K562 (cell line): ENCODE results near the gene FOXF2. TPM values are rescaled to one million over a fixed set of nuclear protein-coding genes. Genes with fewer than 3 reads are reported as not detected.

ENCODE experiments used
- ATAC-seq: fragments of 200-7000 bp; cut with Tn5 transposase; 3 replicates; pipeline ENCODE4 v1.9.1; 2020; ENCODE audit warnings: moderate library complexity
- BruUV-seq: library from RNA; stranded (reverse); fragments of 400-500 nt; replicated peaks from 2 replicates; lab custom pipeline; 2021; lab: Mats Ljungman, UMichigan
- CTCF ChIA-PET: fragments of 300-600 bp; formaldehyde crosslinking; extraction: SDS; loops from one replicate; lab custom pipeline; 2021; ENCODE audit warnings: low intra/inter-chr PET ratio; lab: Yijun Ruan, JAX
- POLR2A ChIA-PET: fragments of 300-600, 350-650 bp; sonication (Branson Sonifier 250); formaldehyde crosslinking; extraction: SDS; loops from one replicate; lab custom pipeline; 2021; ENCODE audit warnings: antibody characterized with exemption, inconsistent platforms; lab: Yijun Ruan, JAX
- DNase-seq, 4 experiments: peaks; one replicate each; pipeline versions ENCODE4 v3.0.0 to v3.0.0-alpha.2; 2011 to 2018; ENCODE audit warnings: low spot score in 3 of 4, mixed read lengths in 3 of 4; ENCODE audit errors: extremely low read depth in 1 of 4
- FAIRE-seq: peaks from 2 replicates; lab custom pipeline; 2011; peaks lifted over from hg19 to GRCh38; lab: Jason Lieb, UNC
- H2AFZ ChIP-seq: 2 replicates; pipeline ENCODE4 v1.6.0; 2011; ENCODE audit warnings: low read depth, low read length, control low read depth, inconsistent platforms
- H3K27ac ChIP-seq: fragments of 200-600 bp; 3 replicates; pipeline ENCODE4 v1.8.0; 2011; ENCODE audit warnings: low read depth, mild to moderate bottlenecking, control low read depth, inconsistent platforms, low read length, moderate library complexity, mixed read lengths; ENCODE audit errors: extremely low read depth
- H3K27me3 ChIP-seq, 2 experiments: fragments of 300-600 bp in 1 of 2; 2 replicates in 1 of 2; 3 replicates in 1 of 2; pipeline versions ENCODE4 v1.6.0 to v1.8.0; 2011; ENCODE audit warnings: inconsistent platforms in 2 of 2, low read length in 2 of 2, mild to moderate bottlenecking in 1 of 2, mixed read lengths in 1 of 2, moderate library complexity in 1 of 2; ENCODE audit not compliant: control insufficient read depth in 2 of 2, insufficient read depth in 2 of 2
- H3K36me3 ChIP-seq: fragments of 300-600 bp; 3 replicates; pipeline ENCODE4 v1.8.0; 2011; ENCODE audit warnings: mild to moderate bottlenecking, low read length, inconsistent platforms; ENCODE audit not compliant: control insufficient read depth, insufficient read depth
- H3K4me1 ChIP-seq, 2 experiments: fragments of 200-600 bp in 1 of 2; replicated peaks in 1 of 2; 2 replicates in 1 of 2; 3 replicates in 1 of 2; pipeline versions ENCODE4 v1.5.1 to v1.8.0; 2011; ENCODE audit warnings: inconsistent platforms in 2 of 2, low read length in 2 of 2, mild to moderate bottlenecking in 1 of 2, mixed read lengths in 1 of 2, moderate library complexity in 1 of 2; ENCODE audit not compliant: control insufficient read depth in 2 of 2, insufficient read depth in 2 of 2
- H3K4me2 ChIP-seq: 2 replicates; pipeline ENCODE4 v1.6.1; 2011; ENCODE audit warnings: low read length, control low read depth, inconsistent platforms, mixed read lengths; ENCODE audit not compliant: insufficient read depth
- H3K4me3 ChIP-seq: fragments of 200-600 bp; sonication (generic), shearing (Covaris generic); 2 replicates; pipeline ENCODE4 v1.5.1; 2016; ENCODE audit warnings: control low read depth, inconsistent platforms
- H3K79me2 ChIP-seq: fragments of 200-600 bp; 3 replicates; pipeline ENCODE4 v1.8.0; 2011; ENCODE audit warnings: low read length, inconsistent platforms; ENCODE audit not compliant: control insufficient read depth, insufficient read depth
- H3K9ac ChIP-seq, 2 experiments: 2 replicates each; pipeline versions ENCODE4 v1.6.0 to v1.6.1; 2011; ENCODE audit warnings: low read depth in 2 of 2, low read length in 2 of 2, control low read depth in 1 of 2, inconsistent platforms in 1 of 2, mild to moderate bottlenecking in 1 of 2, mixed read lengths in 1 of 2; ENCODE audit not compliant: insufficient read depth in 1 of 2
- H3K9me1 ChIP-seq: one replicate; pipeline ENCODE4 v1.6.0; 2011; ENCODE audit warnings: inconsistent platforms, mild to moderate bottlenecking, low read length, moderate library complexity; ENCODE audit not compliant: control insufficient read depth, insufficient read depth
- H3K9me3 ChIP-seq: replicated peaks from 2 replicates; pipeline ENCODE4 v1.5.1; 2011; ENCODE audit warnings: low read depth, low read length, inconsistent platforms; ENCODE audit not compliant: control insufficient read depth, insufficient read depth
- H4K20me1 ChIP-seq: replicated peaks from 2 replicates; pipeline ENCODE4 v1.6.1; 2011; ENCODE audit warnings: low read length, inconsistent platforms, mixed read lengths; ENCODE audit not compliant: control insufficient read depth, insufficient read depth
- BRD4 ChIP-seq: fragments of 200-600 bp; sonication (generic); IDR thresholded peaks from 2 replicates; pipeline ENCODE4 v1.6.1; 2017; ENCODE audit warnings: inconsistent platforms
- CC2D1A ChIP-seq: fragments of 450-650 bp; IDR thresholded peaks from 2 replicates; pipeline ENCODE4 v1.6.1; 2017; ENCODE audit warnings: mild to moderate bottlenecking
- HDAC3 ChIP-seq: fragments of 450-650 bp; IDR thresholded peaks from 2 replicates; pipeline ENCODE4 v1.6.1; 2018; ENCODE audit warnings: borderline replicate concordance, mild to moderate bottlenecking, moderate library complexity; ENCODE audit not compliant: partially characterized antibody
- MEF2A ChIP-seq: IDR thresholded peaks from 2 replicates; pipeline ENCODE4 v1.6.1; 2011; ENCODE audit warnings: low read depth, mild to moderate bottlenecking, low read length, moderate library complexity; ENCODE audit not compliant: control insufficient read depth
- RAD51 ChIP-seq: fragments of 450-650 bp; IDR thresholded peaks from 2 replicates; pipeline ENCODE4 v1.7.1; 2016; ENCODE audit warnings: low read depth, mild to moderate bottlenecking, borderline replicate concordance
- SRSF1 ChIP-seq: fragments of 200-400 bp; formaldehyde crosslinking; IDR thresholded peaks from 2 replicates; pipeline ENCODE4 v1.6.1; 2017; ENCODE audit warnings: mild to moderate bottlenecking, low read depth, low read length, moderate library complexity
- WGBS: fragments of 100-300 bp; shearing (Covaris generic); methylation state at CpG from one replicate; pipeline ENCODE4 v1.1.6; 2016; ENCODE audit warnings: low coverage, mixed read lengths; ENCODE audit not compliant: insufficient coverage; ENCODE audit errors: missing lambda C conversion rate; 5-methylcytosine and 5-hydroxymethylcytosine counted together
- in situ Hi-C: fragments of 300-500 bp; cut with MboI; formaldehyde crosslinking; loops from 4 replicates; pipeline ENCODE4 v1.15.0; 2018; ENCODE audit warnings: inconsistent platforms, mixed read lengths
- intact Hi-C: fragments of 100-400 bp; cut with micrococcal nuclease; formaldehyde crosslinking; loops from 2 replicates; pipeline ENCODE4 v1.14.2; 2022
- polyA plus RNA-seq, 8 experiments: library from polyadenylated mRNA; depleted of rRNA in 4 of 8; stranded (reverse) in 5 of 8; unstranded in 3 of 8; fragments of >200 nt; fragmentation: Nextera tagmentation in 2 of 8; fragmentation: Illumina TruSeq in 1 of 8; extraction: Ambion mirVana in 2 of 8; extraction: Trizol in 1 of 8; gene quantifications; 2 replicates each; pipeline versions ENCODE4 v1.2.1 to v1.2.3, GENCODE V29; 2011 to 2014; ENCODE audit warnings: inconsistent platforms in 1 of 8, missing spikeins in 1 of 8
- total RNA-seq, 7 experiments: library from RNA; depleted of rRNA in 6 of 7; stranded (reverse); fragments of >200 nt in 6 of 7; fragmentation: Illumina TruSeq in 2 of 7; extraction: Trizol in 2 of 7; gene quantifications; 2 replicates each; pipeline versions ENCODE4 v1.2.1 to v1.2.3, GENCODE V29; 2011 to 2021; ENCODE audit warnings: low replicate concordance in 1 of 7
- TF ChIP-seq, protein P1 (sequence below): fragments of 250-450 bp; sonication (Bioruptor Pico); IDR thresholded peaks from 2 replicates; pipeline ENCODE4 v1.4.0; 2020; ENCODE audit warnings: mild to moderate bottlenecking, moderate library complexity, borderline replicate concordance

Gene FOXF2
- total and polyA plus RNA-seq, 9 of the 15 experiments (the other 6 are each of a cell fraction or from before 2014, with no cell fraction given) = not detected

DNA sequence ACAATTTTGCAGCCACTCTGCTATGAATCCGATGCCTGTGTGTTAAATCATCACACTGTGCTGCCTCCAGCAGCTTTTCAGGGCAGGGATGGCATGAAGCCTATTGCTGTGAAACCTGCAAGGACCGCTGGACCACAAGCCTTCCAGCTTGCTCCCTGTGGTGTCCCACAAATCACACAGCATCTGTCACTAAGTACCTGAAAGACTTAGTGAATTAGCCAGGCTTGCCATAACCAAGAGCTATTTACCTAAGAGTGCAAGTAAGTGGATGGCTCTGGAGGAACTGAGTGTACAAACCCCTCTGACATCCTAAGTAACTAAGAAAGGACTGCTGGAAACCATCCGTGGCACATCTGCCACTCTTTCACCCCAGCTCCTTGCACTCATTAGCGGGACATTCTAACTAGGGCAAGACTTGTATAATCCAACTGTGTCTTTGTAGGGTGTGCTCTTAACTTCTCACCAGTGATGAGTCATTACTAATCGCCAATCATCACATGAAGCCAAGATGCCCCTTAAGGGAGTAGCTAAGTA, 42.8 kb upstream of the FOXF2 start:
- TF ChIP-seq SRSF1 (no peak), HDAC3 (no peak), MEF2A (no peak), BRD4 (no peak), CC2D1A (no peak), RAD51 (no peak)
- TF ChIP-seq, protein P1, sequence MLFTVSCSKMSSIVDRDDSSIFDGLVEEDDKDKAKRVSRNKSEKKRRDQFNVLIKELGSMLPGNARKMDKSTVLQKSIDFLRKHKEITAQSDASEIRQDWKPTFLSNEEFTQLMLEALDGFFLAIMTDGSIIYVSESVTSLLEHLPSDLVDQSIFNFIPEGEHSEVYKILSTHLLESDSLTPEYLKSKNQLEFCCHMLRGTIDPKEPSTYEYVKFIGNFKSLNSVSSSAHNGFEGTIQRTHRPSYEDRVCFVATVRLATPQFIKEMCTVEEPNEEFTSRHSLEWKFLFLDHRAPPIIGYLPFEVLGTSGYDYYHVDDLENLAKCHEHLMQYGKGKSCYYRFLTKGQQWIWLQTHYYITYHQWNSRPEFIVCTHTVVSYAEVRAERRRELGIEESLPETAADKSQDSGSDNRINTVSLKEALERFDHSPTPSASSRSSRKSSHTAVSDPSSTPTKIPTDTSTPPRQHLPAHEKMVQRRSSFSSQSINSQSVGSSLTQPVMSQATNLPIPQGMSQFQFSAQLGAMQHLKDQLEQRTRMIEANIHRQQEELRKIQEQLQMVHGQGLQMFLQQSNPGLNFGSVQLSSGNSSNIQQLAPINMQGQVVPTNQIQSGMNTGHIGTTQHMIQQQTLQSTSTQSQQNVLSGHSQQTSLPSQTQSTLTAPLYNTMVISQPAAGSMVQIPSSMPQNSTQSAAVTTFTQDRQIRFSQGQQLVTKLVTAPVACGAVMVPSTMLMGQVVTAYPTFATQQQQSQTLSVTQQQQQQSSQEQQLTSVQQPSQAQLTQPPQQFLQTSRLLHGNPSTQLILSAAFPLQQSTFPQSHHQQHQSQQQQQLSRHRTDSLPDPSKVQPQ (CRISPR knock-in tag) = no peak
- intact Hi-C loops (no loop called here), in situ Hi-C loops (no loop called here)
- BruUV-seq = no TSS peak
- Histone ChIP-seq H3K4me2 (no peak overlapping the region), H3K9me1 (no peaks in the 10 kb centered on the region), H3K27ac (no peak overlapping the region), H3K9ac (no peak overlapping the region), H3K36me3 (no peaks in the 10 kb centered on the region), H3K9me3 (no peaks in the 10 kb centered on the region; the same call in 1 of the 2 replicates), H3K4me1 (no peaks in the 10 kb centered on the region), H3K4me3 (no peak overlapping the region), H3K27me3 (no peaks in the 10 kb centered on the region), H2AFZ (no peak overlapping the region), H4K20me1 (no peaks in the 10 kb centered on the region), H3K79me2 (no peaks in the 10 kb centered on the region)
- DNase-seq (no peak), ATAC-seq (no peak), FAIRE-seq (no peak)
- WGBS = 1% methylated on average over 5 of the region's 5 CpGs
- CTCF ChIA-PET = no interaction called here
- POLR2A ChIA-PET = interaction anchor here (0.6 kb wide), 1 partner anchor 864 kb away, joined by 3 read pairs; no protein-coding TSS in a partner anchor
